ENCODE measurements around the gene AP1G1. TPM values are rescaled to one million over a fixed set of nuclear protein-coding genes. Genes with fewer than 3 reads are reported as not detected.

AP1G1 gene
- total and polyA plus RNA-seq, 2 of the 4 experiments (the other 2 are of a cell fraction): 48.3 to 86.7 TPM

GRCh38 chr16:71848622-71849021 lies 40.0 kb upstream of the AP1G1 start:
- H3K4me3 ChIP-seq (ENCODE audit: insufficient read depth, low read depth, low read length): no peak overlapping the region
- H4K20me1 ChIP-seq (ENCODE audit: insufficient read depth, low read length): peaks cover 11% of the 10 kb centered on the region
- in situ Hi-C loops (cut with MboI; ENCODE audit: low sequenced_read_pairs) (no loop called here), intact Hi-C loops (cut with micrococcal nuclease) (no loop called here), dilution Hi-C loops (cut with HindIII; ENCODE audit: low sequenced_read_pairs, unreplicated experiment) (no loop called here)
- no peak overlapping the region for H2AFZ ChIP-seq (replicated peaks; ENCODE audit: low read length, poor library complexity)
- no peak overlapping the region for H4K91ac ChIP-seq (ENCODE audit: insufficient read depth, low read depth, low read length)
- no CpG with 5 or more reads among the region's 6 CpGs for WGBS, 2 experiments (ENCODE audit: extremely low coverage in 2 of 2, insufficient read length in 1 of 2)
- H4K5ac ChIP-seq (ENCODE audit: low read depth, low read length): no peak overlapping the region
- H3K56ac ChIP-seq (ENCODE audit: extremely low read depth, insufficient read depth, low read length): no peak overlapping the region
- H2AK9ac ChIP-seq (replicated peaks; ENCODE audit: low read depth, low read length, poor library complexity): no peak overlapping the region
- ChIA-PET POLR2A (ENCODE audit: unreplicated experiment) (no interaction called here), CTCF (no interaction called here)
- H2BK15ac ChIP-seq (ENCODE audit: low read depth, low read length): no peak overlapping the region
- no peak overlapping the region for H2BK20ac ChIP-seq (ENCODE audit: low read depth, low read length)
- peaks cover 19 to 62% of the 10 kb centered on the region in 2 experiments for H3K79me1 ChIP-seq (ENCODE audit: low read depth in 1 of 2, low read length in 2 of 2)
- ATAC-seq (ENCODE audit: low read depth) (no peak), DNase-seq (no peak)
- H3K9me1 ChIP-seq (ENCODE audit: insufficient read depth, low read length): peaks cover 5% of the 10 kb centered on the region
- H2AK5ac ChIP-seq (ENCODE audit: low read depth, low read length): no peak overlapping the region
- no peak overlapping the region for H3K4me2 ChIP-seq (ENCODE audit: low read depth, low read length)
- BruUV-seq (replicated peaks): no TSS peak
- no peaks in the 10 kb centered on the region for H3K27me3 ChIP-seq (ENCODE audit: control insufficient read depth, insufficient read depth, low read length)
- no peak overlapping the region for H4K8ac ChIP-seq (ENCODE audit: low read depth in 2 of 2, low read length in 2 of 2)
- no peak overlapping the region for H3K18ac ChIP-seq (ENCODE audit: low read depth, low read length)
- peaks cover 44% of the 10 kb centered on the region for H3K36me3 ChIP-seq (ENCODE audit: control insufficient read depth, insufficient read depth, low read length)
- no peaks in the 10 kb centered on the region for H3K9me3 ChIP-seq (ENCODE audit: control insufficient read depth, insufficient read depth, low read length)
- H3K23ac ChIP-seq (ENCODE audit: low read depth, low read length): no peak overlapping the region
- H3K27ac ChIP-seq (ENCODE audit: insufficient read depth, low read length): no peak overlapping the region
- no peak overlapping the region for H2BK5ac ChIP-seq (ENCODE audit: low read depth, low read length, poor library complexity, severe bottlenecking)
- no peak overlapping the region for H3K14ac ChIP-seq (replicated peaks; ENCODE audit: low read depth, low read length)
- H3K4me1 ChIP-seq (ENCODE audit: control insufficient read depth, insufficient read depth, low read length): peaks cover 3% of the 10 kb centered on the region; the same call in 1 of the 2 replicates
- no peak overlapping the region for H3K9ac ChIP-seq (ENCODE audit: low read depth, low read length)
- TF ChIP-seq MXI1 (IDR thresholded peaks at IDR 0.05; ENCODE audit: borderline replicate concordance, low read depth, low read length): no peak
- no peak for TF ChIP-seq CEBPB (IDR thresholded peaks at IDR 0.05; ENCODE audit: low read depth, low read length)
- no peak for TF ChIP-seq POLR2A (IDR thresholded peaks at IDR 0.05; ENCODE audit: low read depth, low read length)
- no peak for TF ChIP-seq RCOR1 (IDR thresholded peaks at IDR 0.05; ENCODE audit: insufficient replicate concordance, low read length)
- no peak for TF ChIP-seq ELK1 (IDR thresholded peaks at IDR 0.05; ENCODE audit: borderline replicate concordance, low read depth, low read length)
- no peak for TF ChIP-seq CHD1 (IDR thresholded peaks at IDR 0.05; ENCODE audit: low read depth, low read length)
- TF ChIP-seq MAFK (IDR thresholded peaks at IDR 0.05; ENCODE audit: low read depth, low read length): no peak
- TF ChIP-seq BHLHE40 (IDR thresholded peaks at IDR 0.05; ENCODE audit: low read depth, low read length): no peak
- no peak overlapping the region for H3K4ac ChIP-seq (ENCODE audit: low read depth, low read length)
- H2BK120ac ChIP-seq (ENCODE audit: low read depth, low read length): no peak overlapping the region

Data from IMR-90 (cell line).